Mesendoderm (in vitro differentiated cells): Measurements from ENCODE around the gene GATAD2A.

ENCODE experiments used
- DNase-seq: peaks from one replicate; pipeline ENCODE4 v3.0.0; 2013
- H2AK5ac ChIP-seq: 2 replicates; pipeline ENCODE4 v1.6.1; 2013; ENCODE audit warnings: low read length, inconsistent platforms
- H2BK120ac ChIP-seq: 2 replicates; pipeline ENCODE4 v1.6.1; 2013; ENCODE audit warnings: low read depth, mild to moderate bottlenecking, low read length, moderate library complexity, mixed read lengths
- H2BK15ac ChIP-seq: replicated peaks from 2 replicates; pipeline ENCODE4 v1.6.1; 2013; ENCODE audit warnings: low read depth, mild to moderate bottlenecking, moderate library complexity
- H2BK5ac ChIP-seq: 2 replicates; pipeline ENCODE4 v1.6.1; 2013; ENCODE audit warnings: low read length, inconsistent platforms
- H3K18ac ChIP-seq: 2 replicates; pipeline ENCODE4 v1.6.1; 2013; ENCODE audit warnings: mild to moderate bottlenecking, low read length, mixed read lengths
- H3K23ac ChIP-seq: one replicate; pipeline ENCODE4 v1.6.1; 2013; ENCODE audit warnings: low read length
- H3K27ac ChIP-seq: 2 replicates; pipeline ENCODE4 v1.5.1; 2013; ENCODE audit warnings: low read depth, mild to moderate bottlenecking, inconsistent platforms, low read length, moderate library complexity
- H3K27me3 ChIP-seq: 2 replicates; pipeline ENCODE4 v1.6.1; 2013; ENCODE audit warnings: low read length, control low read depth, mild to moderate bottlenecking, inconsistent platforms; ENCODE audit not compliant: insufficient read depth, poor library complexity
- H3K36me3 ChIP-seq: 2 replicates; pipeline ENCODE4 v1.6.1; 2013; ENCODE audit warnings: low read length, inconsistent platforms; ENCODE audit not compliant: control insufficient read depth, insufficient read depth
- H3K4ac ChIP-seq: one replicate; pipeline ENCODE4 v1.6.1; 2013; ENCODE audit warnings: low read depth, mild to moderate bottlenecking, low read length, moderate library complexity
- H3K4me1 ChIP-seq: 2 replicates; pipeline ENCODE4 v1.6.1; 2013; ENCODE audit warnings: low read depth, low read length, inconsistent platforms; ENCODE audit not compliant: control insufficient read depth
- H3K4me2 ChIP-seq: 2 replicates; pipeline ENCODE4 v1.6.1; 2013; ENCODE audit warnings: low read length
- H3K4me3 ChIP-seq: 2 replicates; pipeline ENCODE4 v1.5.1; 2013; ENCODE audit warnings: mild to moderate bottlenecking, low read length
- H3K56ac ChIP-seq: one replicate; pipeline ENCODE4 v1.6.1; 2013; ENCODE audit warnings: low read length
- H3K79me1 ChIP-seq: 2 replicates; pipeline ENCODE4 v1.6.1; 2013; ENCODE audit warnings: low read length, inconsistent platforms
- H3K79me2 ChIP-seq: 2 replicates; pipeline ENCODE4 v1.6.1; 2013; ENCODE audit warnings: mild to moderate bottlenecking, low read length; ENCODE audit not compliant: control insufficient read depth, insufficient read depth
- H3K9ac ChIP-seq: 2 replicates; pipeline ENCODE4 v1.6.1; 2013; ENCODE audit warnings: low read length, inconsistent platforms
- H4K5ac ChIP-seq: one replicate; pipeline ENCODE4 v1.6.1; 2013; ENCODE audit warnings: low read length
- H4K8ac ChIP-seq: one replicate; pipeline ENCODE4 v1.6.1; 2013; ENCODE audit warnings: low read depth, mild to moderate bottlenecking, control low read depth, low read length, moderate library complexity
- WGBS: extraction: QIAGEN DNeasy Blood & Tissue Kit; methylation state at CpG from one replicate; pipeline ENCODE4 v1.1.7; 2013; ENCODE audit warnings: low lambda C conversion rate, missing lambda C conversion rate; ENCODE audit not compliant: insufficient coverage; ENCODE audit errors: extremely low coverage; 5-methylcytosine and 5-hydroxymethylcytosine counted together

GATAD2A gene

GRCh38 chr19:19505669-19506326 lies 100.3 kb downstream of the GATAD2A start:
- Histone ChIP-seq H3K9ac (no peak overlapping the region), H3K79me1 (no peaks in the 10 kb centered on the region), H3K27ac (no peak overlapping the region), H2BK15ac (no peak overlapping the region), H3K4me1 (no peaks in the 10 kb centered on the region), H3K23ac (no peak overlapping the region), H3K18ac (no peak overlapping the region), H3K4me2 (no peak overlapping the region), H3K79me2 (no peaks in the 10 kb centered on the region), H4K5ac (no peak overlapping the region), H3K27me3 (no peaks in the 10 kb centered on the region), H3K56ac (no peak overlapping the region), H2BK120ac (no peak overlapping the region), H3K36me3 (peaks cover 23% of the 10 kb centered on the region), H2BK5ac (no peak overlapping the region), H4K8ac (no peak overlapping the region), H2AK5ac (no peak overlapping the region), H3K4me3 (no peak overlapping the region), H3K4ac (no peak overlapping the region)
- DNase-seq: no peak
- no CpG with 5 or more reads among the region's 27 CpGs for WGBS

- Histone ChIP-seq H3K4me3 (no peak overlapping the region), H3K9ac (no peak overlapping the region), H2BK5ac (no peak overlapping the region), H3K4me1 (no peaks in the 10 kb centered on the region), H2AK5ac (no peak overlapping the region), H3K27me3 (no peaks in the 10 kb centered on the region), H3K4me2 (no peak overlapping the region), H3K36me3 (peaks cover 19% of the 10 kb centered on the region), H2BK120ac (no peak overlapping the region), H3K18ac (no peak overlapping the region), H3K23ac (no peak overlapping the region), H3K27ac (no peak overlapping the region), H4K8ac (no peak overlapping the region), H3K79me1 (no peaks in the 10 kb centered on the region), H3K79me2 (no peaks in the 10 kb centered on the region), H3K56ac (no peak overlapping the region), H4K5ac (no peak overlapping the region), H3K4ac (no peak overlapping the region), H2BK15ac (no peak overlapping the region)
- no peak for DNase-seq
- no CpG with 5 or more reads among the region's 12 CpGs for WGBS
These were observed 101.1 kb downstream of the GATAD2A start for GRCh38 chr19:19506592-19506991.

GRCh38 chr19:19507354-19507753 lies 101.9 kb downstream of the GATAD2A start:
- Histone ChIP-seq H4K8ac (no peak overlapping the region), H3K18ac (no peak overlapping the region), H3K4me2 (no peak overlapping the region), H2BK15ac (no peak overlapping the region), H3K27me3 (no peaks in the 10 kb centered on the region), H3K79me1 (no peaks in the 10 kb centered on the region), H2BK5ac (no peak overlapping the region), H3K27ac (no peak overlapping the region), H2AK5ac (no peak overlapping the region), H3K56ac (no peak overlapping the region), H2BK120ac (no peak overlapping the region), H3K79me2 (no peaks in the 10 kb centered on the region), H3K4ac (no peak overlapping the region), H4K5ac (no peak overlapping the region), H3K9ac (no peak overlapping the region), H3K4me1 (no peaks in the 10 kb centered on the region), H3K4me3 (no peak overlapping the region), H3K23ac (no peak overlapping the region), H3K36me3 (peaks cover 15% of the 10 kb centered on the region)
- WGBS: no CpG with 5 or more reads among the region's 8 CpGs
- no peak for DNase-seq

GRCh38 chr19:19508217-19508616 lies 102.7 kb downstream of the GATAD2A start:
- Histone ChIP-seq H3K56ac (no peak overlapping the region), H4K8ac (no peak overlapping the region), H3K79me1 (no peaks in the 10 kb centered on the region), H3K18ac (no peak overlapping the region), H2BK5ac (no peak overlapping the region), H3K4me3 (no peak overlapping the region), H3K79me2 (no peaks in the 10 kb centered on the region), H2BK15ac (no peak overlapping the region), H3K4me2 (no peak overlapping the region), H4K5ac (no peak overlapping the region), H3K9ac (no peak overlapping the region), H3K27ac (no peak overlapping the region), H3K36me3 (peaks cover 13% of the 10 kb centered on the region), H3K27me3 (no peaks in the 10 kb centered on the region), H3K4ac (no peak overlapping the region), H2AK5ac (no peak overlapping the region), H3K23ac (no peak overlapping the region), H2BK120ac (no peak overlapping the region), H3K4me1 (no peaks in the 10 kb centered on the region)
- no CpG with 5 or more reads among the region's 11 CpGs for WGBS
- no peak for DNase-seq

GRCh38 chr19:19510432-19510831 lies 105.0 kb downstream of the GATAD2A start:
- no peak overlapping the region for H3K4me3 ChIP-seq
- no peak overlapping the region for H4K5ac ChIP-seq
- H2BK15ac ChIP-seq: no peak overlapping the region
- no CpG with 5 or more reads among the region's 6 CpGs for WGBS
- no peaks in the 10 kb centered on the region for H3K27me3 ChIP-seq
- H3K9ac ChIP-seq: no peak overlapping the region
- DNase-seq: peak; percentile 65
- H2BK120ac ChIP-seq: no peak overlapping the region
- no peak overlapping the region for H3K4ac ChIP-seq
- no peak overlapping the region for H2AK5ac ChIP-seq
- no peak overlapping the region for H3K56ac ChIP-seq
- no peak overlapping the region for H2BK5ac ChIP-seq
- H4K8ac ChIP-seq: no peak overlapping the region
- H3K27ac ChIP-seq: no peak overlapping the region
- no peaks in the 10 kb centered on the region for H3K79me2 ChIP-seq
- no peaks in the 10 kb centered on the region for H3K4me1 ChIP-seq
- peaks cover 6% of the 10 kb centered on the region for H3K36me3 ChIP-seq
- H3K79me1 ChIP-seq: no peaks in the 10 kb centered on the region
- H3K23ac ChIP-seq: no peak overlapping the region
- H3K4me2 ChIP-seq: no peak overlapping the region
- H3K18ac ChIP-seq: no peak overlapping the region

GRCh38 chr19:19513682-19514081 lies 108.2 kb downstream of the GATAD2A start:
- H3K79me1 ChIP-seq: no peaks in the 10 kb centered on the region
- H3K27me3 ChIP-seq: no peaks in the 10 kb centered on the region
- WGBS: no CpG with 5 or more reads among the region's 17 CpGs

More at GRCh38 chr19:19513682-19514081, 108.2 kb downstream of the GATAD2A start:
- Histone ChIP-seq H3K79me2 (peaks cover 10% of the 10 kb centered on the region), H3K23ac (no peak overlapping the region), H4K5ac (no peak overlapping the region), H3K4me3 (no peak overlapping the region), H3K56ac (no peak overlapping the region), H3K4me1 (no peaks in the 10 kb centered on the region), H2BK120ac (no peak overlapping the region), H2BK5ac (no peak overlapping the region), H3K9ac (no peak overlapping the region), H3K36me3 (no peaks in the 10 kb centered on the region), H3K27ac (no peak overlapping the region), H3K4me2 (no peak overlapping the region), H2BK15ac (no peak overlapping the region), H4K8ac (no peak overlapping the region), H2AK5ac (no peak overlapping the region), H3K4ac (no peak overlapping the region), H3K18ac (no peak overlapping the region)
- no peak for DNase-seq
